IMR-90 (cell line): ENCODE results near the gene PRR5L.

Experiments
- BHLHE40 ChIP-seq: fragments of 150-350 bp; IDR thresholded peaks from 2 replicates; pipeline ENCODE4 v1.6.1; 2016; ENCODE audit warnings: mild to moderate bottlenecking, low read depth, low read length
- CEBPB ChIP-seq: IDR thresholded peaks from 2 replicates; pipeline ENCODE4 v1.6.1; 2012; ENCODE audit warnings: low read depth, low read length, improper control_type of control experiment
- CTCF ChIP-seq: conservative IDR thresholded peaks from 2 replicates; pipeline ENCODE4 v1.5.1; 2012; ENCODE audit warnings: mild to moderate bottlenecking, low read depth, low read length, improper control_type of control experiment
- FOS ChIP-seq: fragments of 150-350 bp; IDR thresholded peaks from 2 replicates; pipeline ENCODE4 v1.6.1; 2016; ENCODE audit warnings: low read depth, low read length
- MAFK ChIP-seq: IDR thresholded peaks from 2 replicates; pipeline ENCODE4 v1.6.1; 2012; ENCODE audit warnings: low read depth, low read length, improper control_type of control experiment
- MAZ ChIP-seq: IDR thresholded peaks from 2 replicates; pipeline ENCODE4 v1.6.1; 2012; ENCODE audit warnings: low read depth, mild to moderate bottlenecking, low read length, improper control_type of control experiment, moderate library complexity, borderline replicate concordance
- MXI1 ChIP-seq: IDR thresholded peaks from 2 replicates; pipeline ENCODE4 v1.6.1; 2012; ENCODE audit warnings: low read depth, mild to moderate bottlenecking, low read length, moderate library complexity, borderline replicate concordance
- POLR2A ChIP-seq: IDR thresholded peaks from 2 replicates; pipeline ENCODE4 v1.6.1; 2012; ENCODE audit warnings: mild to moderate bottlenecking, low read depth, low read length
- RAD21 ChIP-seq: IDR thresholded peaks from 2 replicates; pipeline ENCODE4 v1.6.1; 2012; ENCODE audit warnings: low read length, improper control_type of control experiment
- RCOR1 ChIP-seq: IDR thresholded peaks from 2 replicates; pipeline ENCODE4 v1.6.1; 2012; ENCODE audit warnings: mild to moderate bottlenecking, low read length, improper control_type of control experiment; ENCODE audit not compliant: insufficient replicate concordance
- RFX5 ChIP-seq: IDR thresholded peaks from 2 replicates; pipeline ENCODE4 v1.8.0; 2012; ENCODE audit warnings: low read depth, mild to moderate bottlenecking, low read length, moderate library complexity
- TF ChIP-seq, protein P1 (sequence below): fragments of 150-350 bp; IDR thresholded peaks from 2 replicates; pipeline ENCODE4 v1.6.1; 2016; ENCODE audit warnings: low read depth, mild to moderate bottlenecking, low read length, moderate library complexity, borderline replicate concordance

DNA sequence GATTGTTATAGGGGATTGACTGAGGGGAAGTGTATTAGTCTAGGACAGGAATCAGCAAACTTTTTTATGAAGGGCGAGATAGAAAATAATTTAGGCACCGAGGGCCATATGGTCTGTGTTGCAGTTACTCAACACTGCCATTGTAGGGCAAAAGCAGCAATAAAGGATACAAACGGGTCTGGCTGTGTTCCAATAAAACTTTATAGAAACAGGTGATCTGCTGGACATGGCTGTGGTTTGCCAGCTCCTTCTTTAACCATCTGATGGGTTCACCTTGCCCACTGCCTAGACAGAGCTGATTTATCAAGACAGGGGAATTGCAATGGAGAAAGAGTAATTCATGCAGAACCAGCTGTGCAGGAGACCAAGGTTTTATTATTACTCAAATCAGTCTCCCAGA is 20.0 kb downstream of the PRR5L start:
- no peak for TF ChIP-seq POLR2A
- no peak for TF ChIP-seq CTCF
- TF ChIP-seq RAD21 = no peak
- TF ChIP-seq RCOR1 = no peak
- TF ChIP-seq, protein P1, sequence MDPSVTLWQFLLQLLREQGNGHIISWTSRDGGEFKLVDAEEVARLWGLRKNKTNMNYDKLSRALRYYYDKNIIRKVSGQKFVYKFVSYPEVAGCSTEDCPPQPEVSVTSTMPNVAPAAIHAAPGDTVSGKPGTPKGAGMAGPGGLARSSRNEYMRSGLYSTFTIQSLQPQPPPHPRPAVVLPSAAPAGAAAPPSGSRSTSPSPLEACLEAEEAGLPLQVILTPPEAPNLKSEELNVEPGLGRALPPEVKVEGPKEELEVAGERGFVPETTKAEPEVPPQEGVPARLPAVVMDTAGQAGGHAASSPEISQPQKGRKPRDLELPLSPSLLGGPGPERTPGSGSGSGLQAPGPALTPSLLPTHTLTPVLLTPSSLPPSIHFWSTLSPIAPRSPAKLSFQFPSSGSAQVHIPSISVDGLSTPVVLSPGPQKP = no peak
- no peak for TF ChIP-seq MAFK
- no peak for TF ChIP-seq CEBPB
- TF ChIP-seq RFX5 = no peak
- TF ChIP-seq BHLHE40 = no peak
- TF ChIP-seq FOS = no peak
- TF ChIP-seq MXI1 = no peak
- TF ChIP-seq MAZ = no peak
